ENCODE data around the gene NACAD.
"Not testable (repeated sequence)": the region's sequence is repeated elsewhere in the genome, so short reads cannot be mapped to it uniquely, and the experiment has no call there.

Gene NACAD

DNA sequence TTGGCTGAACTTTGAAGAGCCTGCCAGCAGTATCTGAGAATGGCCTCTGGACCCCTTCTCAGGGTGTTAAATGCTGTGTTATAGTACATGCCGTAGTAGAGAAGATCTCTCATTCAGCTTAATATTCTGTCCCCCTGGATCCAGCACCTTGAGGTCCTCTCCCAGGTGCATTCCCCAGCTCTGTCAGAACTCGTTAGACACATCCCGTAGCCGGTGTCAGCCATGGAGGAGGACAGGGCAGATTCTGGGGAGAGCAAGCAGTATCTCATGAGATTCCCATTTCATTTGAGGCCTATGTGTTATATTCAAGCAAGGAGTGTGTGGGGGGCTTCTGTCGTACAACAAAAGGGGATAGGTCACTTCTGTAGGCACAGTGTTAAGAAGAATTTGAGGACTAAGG is 34.8 kb downstream of the NACAD start:
- no peak for DNase-seq (ENCODE audit: low read depth in 3 of 3)

DNA sequence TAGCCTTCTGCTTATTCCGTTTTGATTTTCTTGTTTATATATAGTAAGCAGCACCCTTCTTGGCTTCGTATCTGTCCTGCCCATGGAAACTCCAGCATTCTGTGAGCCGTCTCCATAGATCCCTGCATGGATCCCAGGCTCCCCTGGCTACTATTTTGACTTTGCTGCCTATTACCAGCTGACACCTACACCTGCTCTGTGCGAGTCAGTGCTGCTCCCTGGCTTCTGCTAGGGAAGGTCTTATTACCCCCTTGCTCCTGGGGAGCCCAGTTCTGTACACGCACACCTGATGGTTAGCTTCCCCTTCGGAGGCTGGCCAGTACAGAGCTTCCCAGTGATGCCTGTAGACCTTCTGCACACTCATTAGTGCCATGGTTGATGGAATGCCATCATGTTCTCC is 35.4 kb downstream of the NACAD start:
- DNase-seq (ENCODE audit: low read depth in 3 of 3), result no peak

GRCh38 chr7:45052011-45052410 is 36.8 kb downstream of the NACAD start:
- DNase-seq (ENCODE audit: low read depth in 3 of 3), result no peak

DNA sequence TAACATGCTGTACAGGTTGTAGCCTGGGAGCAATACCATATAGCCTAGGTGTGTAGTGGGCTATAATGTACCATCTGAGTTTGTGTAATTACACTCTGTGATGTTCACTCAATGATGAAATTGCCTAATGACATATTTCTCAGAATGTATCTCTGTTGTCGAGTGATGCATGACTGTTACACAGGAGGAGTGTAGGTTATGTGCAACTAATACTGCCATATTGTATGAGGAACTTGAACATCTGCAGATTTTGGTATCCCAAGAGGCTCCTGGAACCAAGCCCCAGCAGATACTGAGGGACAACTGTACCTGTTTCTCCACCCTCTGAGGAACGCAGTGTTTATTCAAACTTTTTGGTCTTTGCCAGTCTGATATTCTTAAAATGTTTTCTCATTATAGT is 38.6 kb downstream of the NACAD start:
- DNase-seq (ENCODE audit: low read depth in 3 of 3), result no peak

DNA sequence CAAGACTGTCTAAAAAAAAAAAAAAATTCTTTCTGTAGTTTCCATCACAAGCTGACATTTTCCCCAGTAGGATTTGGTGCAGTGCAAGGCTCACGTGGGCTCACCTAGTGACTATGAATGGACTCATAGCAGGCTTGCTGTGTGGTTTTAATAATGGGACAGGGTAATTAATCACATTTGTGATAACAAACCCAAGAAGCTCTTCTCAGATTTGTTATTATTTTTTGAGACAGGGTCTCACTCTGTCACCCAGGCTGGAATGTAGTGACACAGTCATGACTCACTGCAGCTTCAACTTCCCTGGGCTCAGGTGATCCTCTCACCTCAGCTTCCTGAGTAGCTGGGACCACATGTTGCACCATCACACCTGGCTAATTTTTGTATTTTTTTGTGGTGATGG is 40.0 kb downstream of the NACAD start:
- no peak for DNase-seq (ENCODE audit: low read depth in 3 of 3)

DNA sequence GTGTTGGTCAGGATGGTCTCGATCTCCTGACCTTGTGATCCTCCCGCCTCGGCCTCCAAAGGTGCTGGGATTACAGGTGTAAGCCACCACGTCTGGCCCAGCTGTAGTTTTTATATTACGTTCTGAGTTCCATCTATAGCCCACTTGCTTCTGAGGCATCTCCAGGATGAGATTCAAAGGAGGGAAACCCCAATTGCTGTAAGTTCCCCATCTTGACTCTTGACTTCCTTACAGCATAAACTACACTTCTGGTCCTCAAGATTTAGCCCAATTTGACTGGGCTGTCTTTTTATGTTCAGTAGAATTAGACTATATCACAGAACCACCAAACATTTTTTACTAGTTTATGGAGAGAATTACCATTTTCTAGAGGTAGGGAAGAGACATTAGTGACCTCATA is 44.4 kb downstream of the NACAD start:
- DNase-seq (ENCODE audit: low read depth in 3 of 3), result no peak

DNA sequence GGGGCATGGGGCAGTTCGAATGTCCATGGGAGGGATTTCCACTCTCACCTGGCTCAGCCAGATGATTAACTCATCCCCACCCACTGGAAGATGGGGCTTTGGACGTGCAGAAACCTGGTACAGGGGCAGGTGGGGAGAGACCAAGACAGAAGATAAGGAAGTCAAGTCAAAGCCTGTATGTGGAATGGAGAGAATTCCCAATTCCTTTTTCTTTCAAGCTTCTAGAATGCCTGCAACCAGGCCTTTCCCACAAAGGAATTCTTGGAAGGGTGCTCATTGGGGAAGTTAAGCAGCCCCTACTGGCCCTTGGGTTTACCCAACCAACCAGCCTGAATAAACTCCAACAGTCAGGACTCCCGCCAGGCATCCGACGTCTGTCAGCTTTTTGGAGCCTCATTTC is 49.7 kb downstream of the NACAD start:
- DNase-seq (ENCODE audit: low read depth in 3 of 3), result no peak

DNA sequence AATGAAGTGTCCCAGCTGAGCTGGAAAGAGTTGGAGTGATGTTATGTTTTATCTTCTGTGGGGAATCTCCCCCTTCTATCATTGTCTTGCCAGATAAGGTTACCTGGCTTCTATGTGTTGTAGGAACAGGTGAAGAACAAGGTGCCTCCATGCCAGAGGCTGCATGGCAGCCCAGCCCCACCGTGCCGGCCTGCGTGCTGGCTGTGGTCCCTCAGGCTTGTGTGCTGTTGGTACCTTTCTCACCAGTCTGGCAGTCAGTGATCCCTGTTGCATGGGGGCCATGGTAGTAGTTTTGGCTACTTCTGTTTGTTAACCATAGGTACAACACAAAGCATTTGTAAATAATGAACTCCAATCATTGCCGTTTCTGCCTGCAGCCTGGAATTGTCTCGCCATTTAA is 50.9 kb downstream of the NACAD start:
- no peak for DNase-seq (ENCODE audit: low read depth in 3 of 3)

DNA sequence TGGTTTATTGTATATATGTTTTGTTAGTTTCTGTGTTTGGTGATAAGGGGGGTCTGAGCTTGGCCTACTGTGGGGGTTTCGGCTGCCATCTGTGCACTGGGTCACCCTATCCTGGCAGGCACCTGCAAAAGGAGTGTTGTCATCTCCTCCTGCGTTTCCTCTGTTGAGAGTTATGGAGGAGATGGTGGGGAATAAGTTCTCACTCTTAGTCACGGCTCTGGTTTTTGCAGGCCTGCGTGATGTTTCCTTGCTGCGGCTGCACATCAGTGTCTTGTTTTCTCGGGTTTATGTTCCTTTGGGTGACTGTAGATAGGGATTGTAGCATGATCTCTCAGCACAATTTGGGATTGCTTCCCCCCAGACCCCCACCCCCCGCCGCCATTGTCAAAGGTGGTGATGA is 52.0 kb downstream of the NACAD start:
- DNase-seq (ENCODE audit: low read depth in 3 of 3), result no peak

DNA sequence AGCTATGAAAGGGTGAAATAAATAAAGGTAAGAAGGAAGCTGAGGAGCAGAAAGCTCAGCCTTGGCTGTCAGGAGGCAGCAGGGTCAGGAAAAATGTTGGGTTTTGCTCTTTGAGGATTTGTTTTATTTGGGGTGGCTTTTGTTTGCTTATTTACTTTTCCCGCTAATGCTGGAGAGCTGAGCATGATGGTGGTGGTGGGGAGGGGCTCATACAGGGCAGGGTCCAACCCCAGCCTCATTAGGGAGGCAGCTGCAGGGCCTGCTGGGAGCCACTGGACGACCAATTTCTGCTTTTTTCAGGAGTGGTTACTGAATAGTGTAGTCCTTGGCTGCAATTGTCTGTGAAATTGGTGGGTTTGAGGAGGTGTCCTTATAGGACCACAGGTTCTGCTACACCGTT is 52.5 kb downstream of the NACAD start:
- no peak for DNase-seq (ENCODE audit: low read depth in 3 of 3)

- DNase-seq (ENCODE audit: low read depth in 3 of 3), result no peak
Observed at GRCh38 chr7:45035893-45036292, 52.9 kb downstream of the NACAD start.

DNA sequence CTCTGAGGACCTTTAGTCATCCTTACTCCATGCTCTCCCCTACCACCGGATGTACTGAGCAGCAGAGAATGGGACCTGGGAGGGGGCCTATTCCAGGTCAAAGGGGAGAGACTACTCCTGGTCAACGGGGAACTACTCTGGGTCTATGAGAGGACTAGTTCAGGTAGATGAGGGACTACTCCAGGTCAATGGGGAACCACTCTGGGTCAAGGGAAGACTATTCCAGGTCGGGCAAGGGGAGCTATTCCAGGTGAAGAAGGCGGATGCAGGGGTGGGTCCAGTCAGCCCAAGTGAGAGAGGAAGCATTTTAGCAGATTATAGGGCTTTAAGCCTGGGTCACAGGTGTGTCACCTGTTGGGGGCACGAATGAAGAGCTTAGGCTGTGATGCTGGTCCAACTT is 53.4 kb downstream of the NACAD start:
- no peak for DNase-seq (ENCODE audit: low read depth in 3 of 3)

- not testable (repeated sequence) for DNase-seq (ENCODE audit: low read depth in 3 of 3)
Observed at GRCh38 chr7:45034710-45035109, 54.1 kb downstream of the NACAD start.

- no peak for DNase-seq (ENCODE audit: low read depth in 3 of 3)
Observed at GRCh38 chr7:45033931-45034290, 54.9 kb downstream of the NACAD start.

DNA sequence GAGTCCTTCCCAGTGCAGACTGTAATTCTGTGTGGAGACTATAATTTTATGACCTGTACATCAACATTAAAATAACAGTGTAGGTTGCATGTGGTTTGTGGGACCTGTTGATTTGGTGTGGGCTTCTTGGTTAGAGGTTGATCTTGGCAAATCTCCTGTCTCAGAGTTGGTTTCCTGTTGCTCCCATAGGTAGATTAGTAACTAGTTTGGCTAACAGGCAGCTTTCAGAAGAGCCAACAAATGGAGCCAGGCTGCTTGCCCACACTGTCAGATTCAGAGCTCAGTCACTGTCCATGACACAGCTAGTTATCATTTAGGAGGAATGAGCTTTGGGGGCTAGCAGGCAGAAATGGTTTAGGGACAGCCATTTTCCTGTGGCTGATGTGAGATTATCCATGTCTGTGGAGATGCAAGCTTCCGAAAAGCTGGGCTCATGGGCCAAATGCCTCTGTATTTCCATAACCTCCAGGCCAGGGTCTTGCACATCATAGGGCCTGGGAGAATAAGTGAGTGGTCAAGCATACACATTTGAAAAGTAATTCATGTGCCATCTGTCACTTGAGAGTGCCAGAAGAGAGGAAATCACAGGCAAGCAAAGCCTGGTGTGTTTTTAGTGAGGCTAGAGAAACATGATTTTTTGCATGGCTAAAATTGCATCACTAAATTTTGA is 55.4 kb downstream of the NACAD start:
- DNase-seq (ENCODE audit: low read depth in 3 of 3), result no peak

GRCh38 chr7:45032421-45032820 is 56.3 kb downstream of the NACAD start:
- DNase-seq (ENCODE audit: low read depth in 3 of 3), result no peak

DNA sequence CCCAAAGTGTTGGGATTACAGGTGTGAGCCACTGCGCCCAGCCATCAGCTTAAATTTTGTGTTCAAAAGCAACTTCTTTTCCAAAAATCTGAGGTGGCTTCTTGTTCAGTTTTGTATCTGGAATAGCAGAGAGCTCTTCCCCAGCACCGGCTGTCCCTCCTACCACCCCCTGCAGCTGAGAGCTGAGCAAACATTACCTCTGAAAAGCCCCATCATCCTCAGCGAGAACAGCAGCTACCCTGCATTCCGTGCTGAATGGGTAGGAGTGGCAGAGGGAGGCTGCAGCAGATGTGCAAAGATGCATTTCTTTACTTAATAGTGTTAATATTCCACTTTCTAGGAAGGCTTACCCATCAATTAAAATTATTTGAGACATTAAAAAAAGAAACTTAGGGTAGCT is 56.9 kb downstream of the NACAD start:
- no peak for DNase-seq (ENCODE audit: low read depth in 3 of 3)
